Chondrocyte (in vitro differentiated cells): ENCODE data around the gene DCTN4. TPM values are rescaled to one million over a fixed set of nuclear protein-coding genes. Genes with fewer than 3 reads are reported as not detected.

Source experiments
- DNase-seq: peaks from one replicate; pipeline ENCODE4 v3.0.0; 2021; ENCODE audit warnings: mixed read lengths, low spot score
- H3K27ac Mint-ChIP-seq: one replicate; pipeline ENCODE4 v1.8.0; 2021; ENCODE audit warnings: mild to moderate bottlenecking, moderate library complexity, mixed read lengths; ENCODE audit not compliant: unreplicated experiment
- H3K27me3 Mint-ChIP-seq: 2 replicates; pipeline ENCODE4 v1.8.0; 2021; ENCODE audit warnings: low read depth, mixed read lengths
- H3K36me3 Mint-ChIP-seq: 2 replicates; pipeline ENCODE4 v1.8.0; 2021; ENCODE audit warnings: low read depth, mixed read lengths
- H3K4me1 Mint-ChIP-seq: 2 replicates; pipeline ENCODE4 v1.8.0; 2021; ENCODE audit warnings: low read depth, mild to moderate bottlenecking, mixed read lengths
- H3K4me3 Mint-ChIP-seq: one replicate; pipeline ENCODE4 v1.8.0; 2021; ENCODE audit warnings: mild to moderate bottlenecking, moderate library complexity, mixed read lengths; ENCODE audit not compliant: unreplicated experiment
- H3K9me3 Mint-ChIP-seq: 2 replicates; pipeline ENCODE4 v1.8.0; 2021; ENCODE audit warnings: low read depth, mixed read lengths
- total RNA-seq: library from RNA; stranded (reverse); gene quantifications from 3 replicates; pipeline ENCODE4 v1.2.1, GENCODE V29; 2021
- TF ChIP-seq, protein P1 (sequence below): fragments of 200-600 bp; sonication (generic); IDR thresholded peaks from 2 replicates; pipeline ENCODE4 v1.5.0; 2021; ENCODE audit warnings: antibody characterized with exemption, mild to moderate bottlenecking, moderate library complexity

The DCTN4 gene
- total RNA-seq, 1 donor from 2014 or later = 50.5 TPM

DNA sequence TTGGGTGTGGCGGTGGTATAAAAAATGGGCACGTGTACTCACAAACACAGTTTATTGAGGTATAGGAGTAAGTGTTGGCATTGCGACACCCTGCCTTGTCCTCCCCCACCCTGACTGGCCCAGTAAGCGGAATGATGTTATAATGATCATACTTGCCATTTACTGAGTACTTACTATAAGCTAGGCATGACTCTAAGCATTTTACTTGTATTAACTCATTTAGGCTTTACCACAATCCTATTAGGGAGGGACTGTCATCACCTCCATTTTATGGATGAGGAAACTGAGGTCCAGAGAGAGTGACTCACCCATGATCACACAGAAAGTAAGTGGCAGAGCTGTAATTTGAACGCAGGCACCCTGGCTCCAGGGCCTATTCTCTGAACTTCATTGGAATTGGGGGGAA, 22.0 kb upstream of the DCTN4 start:
- Mint-ChIP-seq H3K27ac (peak overlapping the region; percentile 77), H3K36me3 (peaks cover under 1% of the 10 kb centered on the region), H3K27me3 (no peaks in the 10 kb centered on the region), H3K9me3 (peaks cover under 1% of the 10 kb centered on the region), H3K4me3 (no peak overlapping the region), H3K4me1 (peaks cover 63% of the 10 kb centered on the region)
- no peak for DNase-seq
- TF ChIP-seq, protein P1, sequence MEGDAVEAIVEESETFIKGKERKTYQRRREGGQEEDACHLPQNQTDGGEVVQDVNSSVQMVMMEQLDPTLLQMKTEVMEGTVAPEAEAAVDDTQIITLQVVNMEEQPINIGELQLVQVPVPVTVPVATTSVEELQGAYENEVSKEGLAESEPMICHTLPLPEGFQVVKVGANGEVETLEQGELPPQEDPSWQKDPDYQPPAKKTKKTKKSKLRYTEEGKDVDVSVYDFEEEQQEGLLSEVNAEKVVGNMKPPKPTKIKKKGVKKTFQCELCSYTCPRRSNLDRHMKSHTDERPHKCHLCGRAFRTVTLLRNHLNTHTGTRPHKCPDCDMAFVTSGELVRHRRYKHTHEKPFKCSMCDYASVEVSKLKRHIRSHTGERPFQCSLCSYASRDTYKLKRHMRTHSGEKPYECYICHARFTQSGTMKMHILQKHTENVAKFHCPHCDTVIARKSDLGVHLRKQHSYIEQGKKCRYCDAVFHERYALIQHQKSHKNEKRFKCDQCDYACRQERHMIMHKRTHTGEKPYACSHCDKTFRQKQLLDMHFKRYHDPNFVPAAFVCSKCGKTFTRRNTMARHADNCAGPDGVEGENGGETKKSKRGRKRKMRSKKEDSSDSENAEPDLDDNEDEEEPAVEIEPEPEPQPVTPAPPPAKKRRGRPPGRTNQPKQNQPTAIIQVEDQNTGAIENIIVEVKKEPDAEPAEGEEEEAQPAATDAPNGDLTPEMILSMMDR = no peak

- peaks cover 63% of the 10 kb centered on the region for H3K4me1 Mint-ChIP-seq
- TF ChIP-seq, protein P1 = no peak
- no peak for DNase-seq
- H3K27me3 Mint-ChIP-seq = no peaks in the 10 kb centered on the region
- H3K9me3 Mint-ChIP-seq = no peaks in the 10 kb centered on the region
- H3K36me3 Mint-ChIP-seq = no peaks in the 10 kb centered on the region
- H3K27ac Mint-ChIP-seq = peak overlapping the region; percentile 77
- peak overlapping the region; percentile 52 for H3K4me3 Mint-ChIP-seq
These were observed 21.4 kb upstream of the DCTN4 start for GRCh38 chr5:150780187-150780692.

DNA sequence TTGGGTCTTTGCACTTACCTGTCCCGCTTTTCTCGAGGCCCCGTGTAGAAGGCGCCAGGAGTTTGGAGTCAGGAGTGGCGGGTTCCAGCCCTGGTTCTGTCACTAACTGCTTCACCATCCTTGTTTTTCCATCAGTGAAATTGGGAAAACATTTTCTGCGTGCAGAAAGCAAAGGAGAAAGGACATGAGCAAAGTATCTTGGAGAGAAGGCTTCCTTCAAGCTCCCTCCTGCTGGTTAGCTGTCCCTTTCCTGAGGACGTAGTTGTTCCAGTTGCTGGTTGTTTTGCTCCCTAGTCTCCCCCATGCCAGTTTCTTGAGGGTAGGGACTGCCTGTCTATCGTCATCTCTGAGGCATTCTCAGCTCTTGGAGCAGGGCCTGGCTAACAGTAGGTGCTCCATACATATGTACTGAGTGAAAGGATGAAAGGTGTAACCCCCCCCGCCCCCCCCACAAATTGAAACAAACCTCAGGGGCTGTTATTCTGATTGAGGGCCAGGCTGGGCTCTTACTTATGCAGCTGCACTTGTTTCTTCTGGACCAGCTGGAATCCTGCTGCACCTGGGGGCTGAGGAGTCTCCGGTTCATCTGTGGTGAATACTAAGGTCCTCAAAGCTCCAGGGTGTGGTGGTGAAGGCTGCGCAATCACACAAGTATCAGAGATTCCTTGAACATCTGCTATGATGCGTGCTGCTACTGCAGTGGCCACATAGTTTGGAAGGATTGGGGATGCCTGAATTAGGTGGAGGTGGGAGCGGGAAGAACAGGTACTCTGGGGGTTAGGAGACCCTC, 20.8 kb upstream of the DCTN4 start:
- Mint-ChIP-seq H3K27me3 (no peaks in the 10 kb centered on the region), H3K27ac (peak overlapping the region; percentile 82), H3K4me3 (peak overlapping the region; percentile 91), H3K9me3 (no peaks in the 10 kb centered on the region), H3K36me3 (no peaks in the 10 kb centered on the region), H3K4me1 (peaks cover 61% of the 10 kb centered on the region)
- DNase-seq = no peak
- TF ChIP-seq, protein P1 = peak; percentile 30

GRCh38 chr5:150778517-150779396, 19.9 kb upstream of the DCTN4 start, which contains the start of gene SMIM3:
Gene SMIM3 (plus strand): TSS chr5:150778757. CDS start chr5:150795441, 16,684 bp downstream.
- no peaks in the 10 kb centered on the region for H3K27me3 Mint-ChIP-seq
- DNase-seq = no peak
- no peaks in the 10 kb centered on the region for H3K9me3 Mint-ChIP-seq
- no peaks in the 10 kb centered on the region for H3K36me3 Mint-ChIP-seq
- H3K4me3 Mint-ChIP-seq = peak within 1 kb of the TSS; percentile 91
- peak within 1 kb of the TSS; percentile 82 for H3K27ac Mint-ChIP-seq
- H3K4me1 Mint-ChIP-seq = peaks cover 57% of the 10 kb centered on the region
- TF ChIP-seq, protein P1 = peak; percentile 75

- H3K4me1 Mint-ChIP-seq = peaks cover 50% of the 10 kb centered on the region
- H3K4me3 Mint-ChIP-seq = peak overlapping the region; percentile 91
- TF ChIP-seq, protein P1 = no peak
- no peak for DNase-seq
- no peaks in the 10 kb centered on the region for H3K36me3 Mint-ChIP-seq
- H3K9me3 Mint-ChIP-seq = no peaks in the 10 kb centered on the region
- H3K27me3 Mint-ChIP-seq = no peaks in the 10 kb centered on the region
- peak overlapping the region; percentile 8 for H3K27ac Mint-ChIP-seq
These were observed 19.3 kb upstream of the DCTN4 start for GRCh38 chr5:150778088-150778516.
